Inferior parietal cortex (tissue), 1 donor: Measurements from ENCODE around the gene KIRREL3.

Source experiments
- DNase-seq: peaks from one replicate; pipeline ENCODE4 v3.0.0-alpha.2; 2016; ENCODE audit errors: extremely low spot score

KIRREL3 gene

GRCh38 chr11:126997196-126997595, 3.4 kb downstream of the KIRREL3 start:
- no peak for DNase-seq

GRCh38 chr11:126996036-126996804, 4.3 kb downstream of the KIRREL3 start:
- no peak for DNase-seq

GRCh38 chr11:126993599-126993998, 7.0 kb downstream of the KIRREL3 start:
- no peak for DNase-seq

DNA sequence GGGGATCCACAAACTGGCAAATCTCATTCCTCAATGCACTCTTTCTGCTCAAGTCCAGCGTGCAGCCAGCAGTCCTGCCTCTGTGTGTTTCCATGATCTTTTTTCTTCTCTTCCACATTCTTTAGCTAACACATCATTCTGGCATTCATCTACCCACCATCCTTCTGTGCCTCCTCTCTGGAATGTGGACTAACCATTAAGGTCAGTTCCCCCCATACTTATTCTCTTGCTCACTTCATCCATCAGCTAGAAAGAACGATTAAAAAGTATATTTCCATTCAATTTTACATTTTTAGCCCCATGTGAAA, 7.8 kb downstream of the KIRREL3 start:
- DNase-seq = no peak

DNA sequence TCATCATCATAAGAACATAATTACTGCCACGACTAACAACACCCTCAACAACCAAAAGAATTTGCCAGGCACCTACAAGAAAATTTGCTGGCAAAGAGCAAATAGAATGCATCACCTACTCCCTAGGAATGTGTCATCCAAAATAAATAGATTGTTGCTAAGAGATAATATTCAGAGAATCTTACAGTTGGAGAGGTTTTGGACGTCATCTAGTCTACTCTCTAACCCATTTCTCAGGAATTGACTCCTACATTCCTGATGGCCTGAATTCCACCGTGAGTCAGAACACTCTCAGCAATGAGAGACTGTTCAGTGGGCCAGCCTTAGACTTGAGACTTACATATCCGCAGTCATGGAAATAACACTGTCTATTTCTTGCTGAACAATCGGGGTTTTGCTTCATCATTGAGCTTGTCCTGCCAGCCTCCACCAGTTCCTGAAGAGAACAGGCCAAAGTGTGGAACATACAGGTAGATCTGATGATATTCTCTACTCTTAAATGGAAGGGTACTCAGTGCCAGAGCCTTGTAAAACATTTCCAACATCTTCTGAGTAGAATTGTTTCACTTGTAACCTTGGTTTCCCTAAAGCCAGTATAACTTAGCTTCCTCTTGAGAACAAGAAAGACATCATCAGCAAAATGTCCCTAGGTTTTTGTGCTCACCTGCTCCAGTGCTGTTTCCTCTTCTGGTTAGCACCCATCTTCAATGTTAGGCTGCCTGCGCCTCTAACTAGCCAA, 8.3 kb downstream of the KIRREL3 start:
- no peak for DNase-seq

DNA sequence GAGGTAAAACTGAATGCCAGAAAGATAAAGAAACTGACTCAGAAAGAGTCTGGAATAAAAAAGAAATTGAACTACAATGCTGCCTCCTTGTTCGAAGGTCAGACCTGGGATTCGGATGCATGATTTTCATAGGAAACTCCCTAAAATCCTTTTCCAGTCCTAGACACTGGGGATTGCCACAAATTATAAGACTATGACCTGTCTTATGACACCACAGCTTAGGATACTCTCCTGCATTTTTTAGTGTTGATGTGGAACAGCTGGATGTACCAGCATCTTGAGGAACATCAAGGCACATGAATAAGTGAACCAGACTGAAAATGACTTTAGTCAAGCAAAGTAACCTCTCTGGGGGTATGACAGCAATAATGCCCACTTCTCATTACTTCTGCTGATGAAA, 9.0 kb downstream of the KIRREL3 start:
- no peak for DNase-seq

- DNase-seq = no peak
Measured at GRCh38 chr11:126990716-126991480, 9.7 kb downstream of the KIRREL3 start.

DNA sequence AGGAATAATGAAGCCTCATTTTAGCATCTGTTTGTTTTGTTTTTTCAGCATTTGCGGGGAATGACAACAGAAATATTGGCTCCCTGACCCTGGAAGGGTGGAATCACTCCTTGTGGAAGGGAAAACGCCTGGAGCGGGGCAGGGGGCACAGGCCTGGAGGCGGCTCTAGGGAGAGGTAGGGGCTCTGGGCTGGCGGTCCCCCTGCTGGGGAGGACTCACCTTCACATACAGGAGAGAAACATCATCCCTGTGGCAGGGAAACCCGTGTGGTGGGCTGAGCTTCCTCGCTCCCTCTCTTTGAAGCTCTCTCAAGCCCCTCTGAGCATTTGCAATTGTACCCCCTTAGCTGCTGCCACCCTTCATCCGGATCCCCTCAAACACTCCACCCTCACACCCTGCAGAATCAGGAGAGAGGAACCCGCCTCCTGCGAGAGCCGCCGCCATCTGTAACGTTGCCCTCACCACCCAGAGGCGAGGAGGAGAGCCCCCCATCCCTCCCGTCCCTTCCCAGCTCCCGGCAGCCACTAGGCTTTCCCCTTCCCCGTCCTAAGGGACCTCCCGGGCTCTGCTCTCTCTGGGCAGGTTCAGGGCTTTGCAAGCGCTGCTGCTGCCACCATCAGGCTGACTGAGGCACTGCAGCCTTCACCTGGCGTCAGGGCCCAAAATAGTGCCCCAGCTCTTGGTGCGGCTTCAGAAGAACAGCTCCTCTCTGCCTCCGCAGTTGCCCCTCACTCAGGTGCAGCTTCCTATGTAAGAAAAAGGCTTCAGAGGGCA, 10.4 kb downstream of the KIRREL3 start:
- peak; percentile 83 for DNase-seq

DNA sequence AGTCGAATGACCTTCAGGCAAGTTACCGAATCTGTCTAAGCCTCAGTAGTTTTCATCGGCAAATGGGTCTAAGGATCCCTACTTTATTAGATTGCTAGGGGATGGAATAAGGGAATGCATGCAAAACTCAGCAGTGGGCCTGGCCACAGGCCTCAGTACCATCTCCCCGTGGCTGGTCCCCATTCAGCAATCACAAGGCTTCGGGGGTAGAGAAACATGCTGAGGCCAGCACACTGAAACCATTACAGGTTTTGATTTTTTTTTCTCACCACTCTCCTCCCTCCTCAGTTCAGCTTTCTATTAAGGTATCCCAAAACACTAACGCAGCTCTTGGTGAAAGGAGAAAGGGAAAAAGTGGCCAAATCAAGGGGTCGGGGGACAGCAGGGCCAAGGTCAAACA, 11.9 kb downstream of the KIRREL3 start:
- DNase-seq = no peak

DNA sequence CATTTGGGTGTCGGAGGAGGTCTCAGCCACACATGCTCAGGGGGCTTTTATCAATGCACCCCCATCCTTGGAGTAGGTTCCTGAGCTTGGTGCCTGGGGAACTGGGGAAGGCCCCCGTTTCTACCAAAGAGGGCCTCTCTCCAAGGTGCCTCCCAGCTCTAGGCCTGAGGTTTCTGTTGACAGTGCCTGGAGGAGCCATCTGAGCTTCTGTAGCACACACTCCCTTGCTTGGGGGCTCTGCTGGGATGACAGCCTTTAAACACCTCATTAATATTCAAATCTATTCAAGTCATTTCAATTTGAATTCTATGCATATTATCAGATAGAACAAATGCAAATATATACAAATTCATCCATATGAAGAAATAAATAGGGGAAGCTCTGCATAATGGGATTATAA, 18.9 kb downstream of the KIRREL3 start:
- DNase-seq = no peak

DNA sequence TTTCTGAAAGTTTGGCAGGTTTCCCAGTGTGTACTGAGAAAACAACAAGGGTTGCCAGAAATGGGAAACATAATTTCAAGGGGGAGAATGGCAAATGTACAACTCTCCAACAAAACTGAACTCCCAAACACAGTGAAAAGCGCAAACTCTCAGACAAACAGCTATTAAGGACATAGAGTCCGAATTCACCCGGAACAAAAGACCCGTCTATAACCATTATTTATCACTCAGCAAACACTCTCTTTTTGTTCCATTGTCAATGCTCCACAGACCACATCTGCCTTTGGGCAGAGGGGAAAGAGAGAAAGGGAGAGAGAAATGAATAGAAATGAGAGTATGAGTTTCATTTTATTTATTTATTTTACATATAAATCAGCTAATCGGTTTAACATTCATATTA, 21.7 kb downstream of the KIRREL3 start:
- peak; percentile 80 for DNase-seq

GRCh38 chr11:126978165-126978564, 22.4 kb downstream of the KIRREL3 start:
- no peak for DNase-seq

DNA sequence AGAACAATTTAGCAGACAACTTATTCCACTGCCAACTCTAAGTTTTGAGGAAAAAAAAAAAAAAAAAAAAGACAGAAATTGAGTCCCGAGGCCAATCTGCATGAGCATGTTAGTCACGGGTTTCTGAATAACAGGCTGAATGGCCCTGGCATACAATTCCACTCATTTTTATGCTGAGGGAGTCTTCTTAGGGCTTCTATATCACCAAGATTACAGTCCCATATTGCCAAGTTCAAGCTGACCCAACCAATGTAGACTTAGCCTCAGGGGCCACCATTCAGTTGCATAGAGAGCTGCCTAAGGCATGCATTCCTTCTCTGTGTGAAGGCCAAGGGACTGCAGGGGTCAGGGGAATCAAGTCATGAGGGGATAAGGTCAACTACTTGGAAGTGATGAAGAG, 27.5 kb downstream of the KIRREL3 start:
- DNase-seq = no peak

GRCh38 chr11:126971305-126971704, 29.3 kb downstream of the KIRREL3 start:
- DNase-seq = no peak

GRCh38 chr11:126969865-126970479, 30.6 kb downstream of the KIRREL3 start:
- DNase-seq = peak; percentile 70

DNA sequence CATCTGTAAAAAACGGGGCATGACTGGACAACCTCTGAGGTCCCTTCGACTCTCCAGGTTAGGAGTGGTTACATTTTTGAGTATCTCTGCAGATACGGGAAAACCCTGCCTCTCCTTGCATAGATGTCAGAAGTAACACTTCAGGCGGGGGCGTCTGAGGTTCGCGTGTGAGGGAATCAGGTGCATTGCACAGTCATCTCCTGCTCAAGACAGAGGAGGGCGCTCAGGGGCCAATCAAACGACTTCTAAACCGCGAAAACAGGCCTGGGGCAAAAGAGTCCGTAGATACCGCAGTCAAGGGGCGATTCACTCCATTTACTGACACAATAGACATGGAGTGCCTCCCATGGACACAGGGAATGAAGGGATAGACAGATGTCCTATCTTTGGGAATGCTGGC, 31.7 kb downstream of the KIRREL3 start:
- DNase-seq = no peak

- DNase-seq = no peak
Measured at GRCh38 chr11:126965331-126965730, 35.2 kb downstream of the KIRREL3 start.

- DNase-seq = no peak
Measured at GRCh38 chr11:126963603-126964363, 36.8 kb downstream of the KIRREL3 start.

- no peak for DNase-seq
Measured at GRCh38 chr11:126963115-126963514, 37.5 kb downstream of the KIRREL3 start.

DNA sequence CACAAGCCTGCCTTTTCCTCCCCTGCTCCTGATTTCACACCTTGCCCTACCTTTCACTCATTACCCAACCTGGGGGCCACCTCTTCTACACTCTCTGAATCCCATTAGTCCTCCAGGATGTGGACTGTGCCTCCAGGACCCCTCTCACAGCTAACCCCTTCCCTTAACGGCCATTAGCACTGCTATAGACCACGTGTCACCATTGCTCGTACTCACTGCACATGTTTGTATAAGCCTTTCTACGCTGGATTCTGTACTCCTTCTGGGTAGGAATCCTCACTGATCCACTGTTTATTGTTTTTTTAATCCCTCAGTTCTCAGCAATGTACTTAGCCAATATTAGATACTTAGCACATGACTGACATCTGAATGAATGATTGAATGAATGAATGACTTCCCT, 40.9 kb downstream of the KIRREL3 start:
- no peak for DNase-seq

- no peak for DNase-seq
Measured at GRCh38 chr11:126956635-126957034, 43.9 kb downstream of the KIRREL3 start.
